ENCODE results near the gene OR14C36.

- TF ChIP-seq, protein P1, sequence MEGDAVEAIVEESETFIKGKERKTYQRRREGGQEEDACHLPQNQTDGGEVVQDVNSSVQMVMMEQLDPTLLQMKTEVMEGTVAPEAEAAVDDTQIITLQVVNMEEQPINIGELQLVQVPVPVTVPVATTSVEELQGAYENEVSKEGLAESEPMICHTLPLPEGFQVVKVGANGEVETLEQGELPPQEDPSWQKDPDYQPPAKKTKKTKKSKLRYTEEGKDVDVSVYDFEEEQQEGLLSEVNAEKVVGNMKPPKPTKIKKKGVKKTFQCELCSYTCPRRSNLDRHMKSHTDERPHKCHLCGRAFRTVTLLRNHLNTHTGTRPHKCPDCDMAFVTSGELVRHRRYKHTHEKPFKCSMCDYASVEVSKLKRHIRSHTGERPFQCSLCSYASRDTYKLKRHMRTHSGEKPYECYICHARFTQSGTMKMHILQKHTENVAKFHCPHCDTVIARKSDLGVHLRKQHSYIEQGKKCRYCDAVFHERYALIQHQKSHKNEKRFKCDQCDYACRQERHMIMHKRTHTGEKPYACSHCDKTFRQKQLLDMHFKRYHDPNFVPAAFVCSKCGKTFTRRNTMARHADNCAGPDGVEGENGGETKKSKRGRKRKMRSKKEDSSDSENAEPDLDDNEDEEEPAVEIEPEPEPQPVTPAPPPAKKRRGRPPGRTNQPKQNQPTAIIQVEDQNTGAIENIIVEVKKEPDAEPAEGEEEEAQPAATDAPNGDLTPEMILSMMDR (conservative IDR thresholded peaks at IDR 0.05) = no peak
- no peak for TF ChIP-seq EZH2 (IDR thresholded peaks at IDR 0.05; ENCODE audit: low read depth)
Measured at GRCh38 chr1:248316796-248317195, 31.8 kb upstream of the OR14C36 start.
